ENCODE data around the gene COMT. TPM values are rescaled to one million over a fixed set of nuclear protein-coding genes. Genes with fewer than 3 reads are reported as not detected.
A peak's percentile ranks its signal among the peaks of the same experiment; 100 is the strongest.

COMT gene
- total RNA-seq, 2 donors from 2014 or later, result 39.7 to 113 TPM

DNA sequence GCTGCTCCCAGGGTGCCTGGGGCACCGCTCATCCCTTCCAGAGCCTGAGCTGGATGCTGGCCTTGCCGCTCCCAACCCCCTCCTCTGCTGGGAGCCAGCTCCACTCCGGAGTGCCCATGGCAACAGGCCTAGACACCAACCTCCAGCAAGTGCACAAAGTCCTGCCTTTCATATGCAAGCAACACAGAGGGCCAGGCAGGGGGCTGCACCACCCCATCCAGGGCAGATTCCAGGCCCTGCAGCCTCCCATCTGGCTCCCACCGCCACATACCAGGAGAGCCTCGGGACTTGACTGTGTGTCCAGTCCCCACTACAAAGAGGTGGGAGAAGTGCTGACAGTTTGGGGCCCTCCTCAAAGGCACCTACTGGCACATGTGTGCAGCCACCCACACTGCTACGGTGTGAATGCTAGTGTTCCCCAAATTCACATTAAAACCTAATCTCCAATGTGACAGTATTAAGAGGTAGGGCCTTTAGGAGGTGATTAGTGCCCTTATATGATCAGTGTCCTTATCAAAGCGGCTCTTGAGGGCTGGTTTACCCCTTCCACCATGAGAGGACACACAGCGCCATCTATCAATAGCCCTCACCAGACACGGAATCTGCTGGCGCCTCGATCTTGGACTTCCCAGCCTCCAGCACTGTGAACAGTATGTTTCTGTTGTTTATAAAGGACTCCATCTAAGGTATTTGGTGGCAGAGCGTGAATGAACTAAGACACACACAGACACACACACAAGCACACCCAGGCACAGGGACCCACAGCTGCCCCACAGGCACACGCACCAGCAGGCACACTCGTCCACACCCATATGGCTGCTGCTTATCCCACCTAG, 58.9 kb downstream of the COMT start:
- DNase-seq (ENCODE audit: low spot score in 2 of 2) (no peak), ATAC-seq (no peak)
- Mint-ChIP-seq H3K9me3 (peaks cover 9 to 11% of the 10 kb centered on the region in 2 donors), H3K36me3 (peaks cover 0 to 4% of the 10 kb centered on the region in 2 donors), H3K27ac (no peak overlapping the region)

DNA sequence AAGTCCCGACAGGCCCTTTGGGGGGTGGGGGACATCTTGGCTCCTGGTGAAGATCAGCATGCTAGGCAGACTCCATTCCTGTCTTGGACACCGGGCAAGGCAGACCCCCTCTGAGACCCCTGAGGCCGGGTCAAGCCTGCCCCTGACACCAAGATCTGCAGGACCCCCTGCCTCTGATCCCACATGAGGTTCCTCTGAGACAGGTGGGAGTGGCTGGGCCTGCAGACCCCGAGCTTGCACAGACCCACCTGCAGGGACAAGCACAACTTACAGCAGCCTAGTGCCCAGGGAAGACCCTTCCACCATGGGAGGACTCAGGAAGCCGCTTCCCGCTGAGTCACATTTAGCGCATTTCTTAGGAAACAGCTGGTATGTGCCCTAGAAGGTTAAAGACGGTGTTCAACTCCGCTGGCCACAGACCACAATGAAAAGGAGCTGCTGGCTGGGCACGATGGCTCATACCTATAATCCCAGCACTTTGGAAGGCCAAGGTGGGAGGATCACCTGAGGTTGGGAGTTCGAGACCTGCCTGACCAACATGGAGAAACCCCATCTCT, 59.6 kb downstream of the COMT start:
- ATAC-seq, result no peak
- H3K27ac Mint-ChIP-seq, result no peak overlapping the region

GRCh38 chr22:20002128-20002527, 60.6 kb downstream of the COMT start:
- ATAC-seq, result no peak

More for the DNA sequence above, 59.6 kb downstream of the COMT start:
- no peak for DNase-seq (ENCODE audit: low spot score in 2 of 2)
- Mint-ChIP-seq H3K9me3 (peaks cover 9 to 11% of the 10 kb centered on the region in 2 donors), H3K36me3 (peaks cover 0 to 4% of the 10 kb centered on the region in 2 donors)

DNA sequence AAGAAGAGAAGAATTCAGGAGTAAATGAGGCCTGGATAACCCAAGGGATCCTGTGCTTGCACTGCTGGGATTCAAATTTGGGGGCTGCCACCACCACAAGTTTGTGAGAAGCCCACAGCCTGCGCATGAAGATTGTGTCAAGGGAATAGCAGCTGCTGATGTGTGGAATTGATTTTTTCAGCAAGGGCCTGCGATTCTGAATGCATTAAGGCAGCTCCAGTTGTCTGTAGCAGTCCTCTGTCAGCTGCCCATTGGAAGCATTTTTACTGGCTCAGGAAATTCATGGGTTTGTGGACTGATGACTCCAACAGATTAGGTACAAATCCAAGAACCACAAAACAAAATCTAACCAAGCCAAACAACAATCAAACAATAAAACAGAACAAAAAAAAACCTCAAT, 61.1 kb downstream of the COMT start:
- no peak for DNase-seq (ENCODE audit: low spot score in 2 of 2)
- peaks cover 0 to 4% of the 10 kb centered on the region in 2 donors for H3K36me3 Mint-ChIP-seq

More at GRCh38 chr22:20002128-20002527, 60.6 kb downstream of the COMT start:
- H3K36me3 Mint-ChIP-seq, result peaks cover 0 to 4% of the 10 kb centered on the region in 2 donors
- H3K27ac Mint-ChIP-seq, result no peak overlapping the region
- DNase-seq (ENCODE audit: low spot score in 2 of 2), result no peak
- H3K9me3 Mint-ChIP-seq, result peaks cover 9 to 11% of the 10 kb centered on the region in 2 donors

GRCh38 chr22:20003304-20003703, 61.7 kb downstream of the COMT start:
- peaks cover 0 to 4% of the 10 kb centered on the region in 2 donors for H3K36me3 Mint-ChIP-seq
- peaks cover 9 to 11% of the 10 kb centered on the region in 2 donors for H3K9me3 Mint-ChIP-seq
- no peak for DNase-seq (ENCODE audit: low spot score in 2 of 2)
- no peak overlapping the region for H3K27ac Mint-ChIP-seq
- no peak for ATAC-seq

More for the DNA sequence above, 61.1 kb downstream of the COMT start:
- no peak overlapping the region for H3K27ac Mint-ChIP-seq
- H3K9me3 Mint-ChIP-seq, result peaks cover 9 to 11% of the 10 kb centered on the region in 2 donors
- ATAC-seq, result no peak

GRCh38 chr22:20004464-20004863, 62.9 kb downstream of the COMT start:
- DNase-seq (ENCODE audit: low spot score in 2 of 2), result no peak
- Mint-ChIP-seq H3K27ac (no peak overlapping the region), H3K36me3 (peaks cover 0 to 4% of the 10 kb centered on the region in 2 donors), H3K9me3 (peaks cover 9 to 11% of the 10 kb centered on the region in 2 donors)
- ATAC-seq, result no peak

GRCh38 chr22:20008221-20008995, 66.8 kb downstream of the COMT start:
- ATAC-seq (no peak), DNase-seq (ENCODE audit: low spot score in 2 of 2) (no peak)
- H3K36me3 Mint-ChIP-seq, result no peaks in the 10 kb centered on the region

GRCh38 chr22:20009018-20009491, 67.5 kb downstream of the COMT start:
- H3K36me3 Mint-ChIP-seq, result no peaks in the 10 kb centered on the region
- ATAC-seq, result no peak
- no peaks in the 10 kb centered on the region for H3K9me3 Mint-ChIP-seq
- DNase-seq (ENCODE audit: low spot score in 2 of 2), result no peak
- peak overlapping the region in 1 of 2 donors; percentile 28 for H3K27ac Mint-ChIP-seq

More at GRCh38 chr22:20008221-20008995, 66.8 kb downstream of the COMT start:
- Mint-ChIP-seq H3K27ac (peak overlapping the region in 1 of 2 donors; percentile 28), H3K9me3 (peaks cover 3 to 4% of the 10 kb centered on the region in 2 donors)

DNA sequence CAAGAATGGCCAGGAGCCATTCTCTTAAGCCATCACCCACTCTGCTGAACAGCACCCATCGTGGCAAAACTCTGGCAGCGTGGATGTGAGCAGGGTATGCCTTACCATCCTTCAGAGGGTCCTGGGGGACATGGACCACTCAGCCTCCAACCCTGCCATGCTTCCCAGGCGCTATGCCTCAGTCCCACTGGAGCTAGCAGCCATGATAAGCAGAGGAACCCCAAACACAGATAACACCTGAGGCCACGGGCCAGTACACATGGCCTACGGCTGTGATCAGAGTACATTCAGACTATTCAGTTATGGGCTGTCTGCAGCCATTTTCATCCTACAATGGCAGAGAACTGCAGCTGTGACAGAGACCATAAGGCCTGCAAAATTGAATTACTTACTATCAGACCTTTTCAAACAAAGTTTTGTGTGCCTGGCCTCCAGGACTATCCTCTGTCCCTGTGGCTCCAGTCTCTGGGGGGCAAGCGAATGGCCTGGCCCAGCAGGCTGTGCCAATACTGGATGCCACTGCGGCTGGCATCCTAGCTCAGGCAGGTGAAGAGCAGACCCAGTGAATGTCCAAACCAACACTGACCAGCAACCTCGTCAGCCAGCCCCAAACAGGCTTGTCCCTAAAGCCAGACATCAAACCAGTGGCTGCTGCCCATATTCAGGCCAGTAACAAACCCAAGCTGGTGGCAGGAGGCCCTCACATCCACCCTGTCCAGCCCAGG, 68.2 kb downstream of the COMT start:
- Mint-ChIP-seq H3K27ac (peak overlapping the region in 1 of 2 donors; percentile 7), H3K9me3 (no peaks in the 10 kb centered on the region), H3K36me3 (no peaks in the 10 kb centered on the region)
- ATAC-seq (no peak), DNase-seq (ENCODE audit: low spot score in 2 of 2) (no peak)

DNA sequence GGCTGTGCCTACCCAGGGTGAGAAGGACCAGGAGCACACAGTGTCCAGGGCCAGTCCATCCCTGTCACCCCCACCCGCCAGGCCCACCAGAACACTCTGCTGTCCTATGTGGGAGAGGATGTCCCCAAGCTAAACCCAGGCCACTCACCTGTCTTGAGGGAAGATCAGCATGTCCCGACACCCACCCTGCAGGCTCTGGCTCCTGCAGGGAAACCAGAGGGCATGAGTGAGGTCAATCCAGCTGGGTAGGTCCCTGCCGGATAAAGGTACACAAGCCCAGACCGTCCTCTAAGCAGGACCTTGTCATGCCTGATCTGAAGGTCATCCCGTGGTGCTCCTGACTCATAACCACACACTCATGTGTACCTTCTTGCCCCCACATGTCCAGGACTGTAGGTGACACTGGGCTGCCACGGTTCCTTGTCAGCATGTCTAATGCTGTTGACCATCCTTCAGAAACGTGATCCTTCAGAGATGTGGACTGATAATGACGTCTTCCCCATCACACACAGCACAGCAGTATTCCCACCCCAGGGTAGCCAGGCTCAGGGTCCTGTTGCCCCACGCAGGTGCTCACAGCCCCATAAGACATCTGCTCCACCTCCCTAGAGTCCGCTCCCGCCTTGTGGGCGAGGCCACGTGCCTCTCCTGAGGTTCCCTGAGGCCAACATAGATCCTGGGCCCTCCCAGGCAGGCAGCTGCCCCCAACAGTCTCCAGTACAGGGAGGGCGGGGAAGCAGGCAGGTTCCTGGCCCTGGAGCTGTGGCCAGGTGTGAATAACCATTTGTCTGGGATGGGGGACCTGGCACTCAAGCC, 68.9 kb downstream of the COMT start:
- no peaks in the 10 kb centered on the region for H3K36me3 Mint-ChIP-seq
- DNase-seq (ENCODE audit: low spot score in 2 of 2) (no peak), ATAC-seq (peak in 1 of 2 donors; percentile 68)
- H3K27ac Mint-ChIP-seq, result peak overlapping the region in 1 of 2 donors; percentile 7
- no peaks in the 10 kb centered on the region for H3K9me3 Mint-ChIP-seq

DNA sequence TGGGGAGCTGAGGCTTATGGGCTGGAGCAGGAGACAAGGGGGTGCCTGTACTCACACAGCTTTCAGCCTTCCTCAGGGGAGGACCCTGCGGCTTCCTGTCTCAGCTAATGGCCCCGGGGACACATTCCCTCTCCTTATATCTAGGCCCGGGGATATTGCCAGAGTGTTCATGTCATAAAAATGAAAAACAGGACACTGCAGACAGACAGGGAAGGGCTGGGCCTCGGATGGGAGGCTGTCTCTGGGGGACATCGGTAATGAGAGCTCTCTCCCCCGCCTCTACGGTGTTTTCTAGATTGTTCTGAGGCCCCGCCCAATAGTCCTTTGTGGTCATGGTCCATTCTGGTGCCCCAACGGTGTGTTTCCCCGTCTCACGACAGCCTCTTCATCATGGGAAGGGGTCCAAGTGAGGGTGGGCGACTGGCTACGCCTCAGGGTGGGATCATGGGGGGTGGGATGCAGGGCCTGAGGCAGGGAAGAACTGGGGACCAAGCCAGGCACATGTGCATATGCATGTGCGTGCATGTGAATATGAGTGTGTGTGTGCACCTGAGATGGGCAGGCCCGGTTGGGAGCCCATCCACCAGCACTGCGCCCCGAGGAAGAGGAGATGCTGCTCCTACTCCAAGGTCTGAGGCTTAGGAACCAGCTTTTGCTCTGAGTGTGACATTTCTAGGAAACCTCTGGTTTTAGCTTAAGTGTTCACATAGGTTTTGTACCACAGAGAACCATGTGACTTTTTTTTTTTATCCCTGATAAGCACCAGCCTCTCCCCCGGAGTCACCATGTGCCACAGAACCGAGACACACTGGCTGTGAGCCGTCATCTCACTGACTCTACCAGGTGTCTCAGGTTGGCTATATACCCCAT, 69.8 kb downstream of the COMT start:
- H3K36me3 Mint-ChIP-seq, result no peaks in the 10 kb centered on the region
- DNase-seq (ENCODE audit: low spot score in 2 of 2), result no peak
- H3K9me3 Mint-ChIP-seq, result no peaks in the 10 kb centered on the region
- no peak for ATAC-seq
- H3K27ac Mint-ChIP-seq, result peak overlapping the region in 1 of 2 donors; percentile 7

- Mint-ChIP-seq H3K27ac (peak overlapping the region in 1 of 2 donors; percentile 26), H3K36me3 (no peaks in the 10 kb centered on the region), H3K9me3 (no peaks in the 10 kb centered on the region)
- DNase-seq (ENCODE audit: low spot score in 2 of 2) (no peak), ATAC-seq (no peak)
These were observed 70.6 kb downstream of the COMT start for GRCh38 chr22:20011993-20012740.

DNA sequence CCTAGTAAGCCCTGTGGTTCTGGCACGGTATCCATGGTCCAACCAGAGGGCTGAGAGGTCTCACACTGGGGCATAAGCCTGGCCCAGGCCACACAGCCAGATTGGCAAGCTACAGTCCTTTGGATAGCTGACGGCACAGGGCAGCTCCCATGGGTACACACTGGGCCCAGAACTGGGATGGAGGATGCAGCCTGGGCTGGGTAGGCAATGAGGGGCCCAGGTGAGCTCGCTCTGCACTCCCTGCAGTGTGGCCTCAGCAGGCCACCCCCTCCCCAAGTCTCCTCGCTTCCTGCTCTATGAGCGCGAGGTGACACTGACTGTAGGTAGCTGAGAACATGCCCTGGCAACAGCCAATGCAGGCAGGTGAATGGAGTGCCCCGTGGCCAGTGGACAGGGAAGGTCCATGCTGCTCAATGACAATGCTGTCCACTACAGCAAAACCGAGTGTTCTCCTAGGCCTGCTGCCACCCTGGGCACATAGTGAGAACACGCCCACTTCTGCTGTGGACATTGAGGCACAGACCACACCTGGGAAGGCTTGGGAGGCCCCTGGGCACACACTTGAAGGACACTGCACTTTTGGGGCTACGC, 71.3 kb downstream of the COMT start:
- Mint-ChIP-seq H3K27ac (no peak overlapping the region), H3K36me3 (no peaks in the 10 kb centered on the region), H3K9me3 (no peaks in the 10 kb centered on the region)
- no peak for ATAC-seq
- DNase-seq (ENCODE audit: low spot score in 2 of 2), result no peak

GRCh38 chr22:20013382-20013871, 71.9 kb downstream of the COMT start:
- no peaks in the 10 kb centered on the region for H3K9me3 Mint-ChIP-seq
- no peaks in the 10 kb centered on the region for H3K36me3 Mint-ChIP-seq
- H3K27ac Mint-ChIP-seq, result no peak overlapping the region
- no peak for ATAC-seq
- no peak for DNase-seq (ENCODE audit: low spot score in 2 of 2)
